ENCODE results near the gene BAIAP3.
"Not testable (repeated sequence)": the region's sequence is repeated elsewhere in the genome, so short reads cannot be mapped to it uniquely, and the experiment has no call there.

Gene BAIAP3

GRCh38 chr16:1333149-1333812 lies at the start of gene BAIAP3:
Gene BAIAP3, plus strand, starts transcription at chr16:1333645. Its CDS starts 4,905 bp downstream, at chr16:1338550.
- DNase-seq (ENCODE audit: insufficient read length, low spot score) (no peak), FAIRE-seq (no peak)

GRCh38 chr16:1283996-1284616 lies 49.3 kb upstream of the BAIAP3 start:
- DNase-seq (ENCODE audit: insufficient read length, low spot score) = no peak
- no peak for FAIRE-seq

DNA sequence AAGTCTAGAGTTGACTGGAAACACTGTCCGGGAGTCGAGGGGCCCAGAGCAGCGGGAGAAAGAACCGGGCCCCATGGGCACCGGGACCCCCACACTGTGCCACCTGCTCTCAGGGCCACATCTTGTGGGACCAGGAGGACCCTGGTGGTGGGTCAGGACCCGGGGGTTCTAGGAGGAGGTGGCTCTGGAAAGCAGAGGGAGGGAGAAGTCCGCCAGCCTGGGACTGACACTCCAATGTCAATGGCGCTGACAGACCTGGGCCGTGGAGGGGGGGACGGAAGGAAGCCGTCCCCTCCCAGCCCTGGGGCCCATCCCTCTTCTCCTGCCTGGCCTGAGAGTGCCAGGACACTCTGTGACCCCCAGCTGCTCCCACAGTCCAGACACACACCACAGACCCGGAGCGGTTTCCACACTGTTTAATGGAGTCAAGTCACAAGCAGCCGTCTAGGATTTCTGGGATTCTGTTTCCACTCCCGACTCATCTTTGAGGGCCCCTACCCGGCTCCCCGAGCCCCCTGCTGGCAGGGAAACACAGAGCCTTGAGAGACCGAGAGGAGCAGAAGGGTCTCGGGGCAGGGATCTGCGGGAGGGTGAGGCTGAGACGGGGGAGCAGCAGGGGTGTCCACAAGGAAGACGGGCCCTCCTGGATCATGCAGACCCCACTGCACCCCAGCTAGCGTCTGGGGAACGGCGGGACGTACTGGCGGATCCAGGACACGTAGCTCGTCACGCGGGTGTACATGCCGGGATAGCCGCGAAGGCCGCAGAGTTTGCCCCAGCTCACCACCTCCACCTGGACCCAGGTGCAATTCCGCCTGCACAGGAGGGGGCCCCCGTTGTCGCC lies 47.6 kb upstream of the BAIAP3 start:
- FAIRE-seq (no peak), DNase-seq (ENCODE audit: insufficient read length, low spot score) (no peak)

DNA sequence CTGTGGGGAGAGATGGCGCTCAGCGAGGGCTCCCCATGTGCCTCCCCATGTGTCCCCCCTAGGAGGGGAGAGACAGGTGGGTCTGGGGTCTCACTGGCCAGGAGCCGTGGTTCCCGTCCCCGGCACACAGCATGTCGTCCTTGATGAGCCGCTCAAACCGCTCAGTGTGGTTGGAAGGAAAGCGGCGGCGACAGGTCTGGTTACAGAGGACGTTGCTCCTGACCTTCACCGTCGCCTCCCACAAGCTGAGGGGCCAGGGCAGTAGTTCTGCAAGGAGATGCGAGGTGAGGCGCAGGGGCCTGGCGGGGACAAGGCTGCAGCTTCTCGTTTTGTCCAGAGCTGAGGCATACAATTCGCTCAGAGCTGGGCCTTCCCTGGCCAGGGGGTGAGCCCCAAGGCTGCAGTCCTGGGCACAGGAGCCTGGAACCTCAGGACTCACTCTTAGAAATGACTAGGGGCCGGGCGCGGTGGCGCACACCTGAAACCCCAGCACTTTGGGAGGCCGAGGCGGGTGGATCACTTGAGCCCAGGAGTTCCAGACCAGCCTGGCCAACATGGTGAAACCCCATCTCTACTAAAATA lies 46.8 kb upstream of the BAIAP3 start:
- FAIRE-seq = no peak
- no peak for DNase-seq (ENCODE audit: insufficient read length, low spot score)

DNA sequence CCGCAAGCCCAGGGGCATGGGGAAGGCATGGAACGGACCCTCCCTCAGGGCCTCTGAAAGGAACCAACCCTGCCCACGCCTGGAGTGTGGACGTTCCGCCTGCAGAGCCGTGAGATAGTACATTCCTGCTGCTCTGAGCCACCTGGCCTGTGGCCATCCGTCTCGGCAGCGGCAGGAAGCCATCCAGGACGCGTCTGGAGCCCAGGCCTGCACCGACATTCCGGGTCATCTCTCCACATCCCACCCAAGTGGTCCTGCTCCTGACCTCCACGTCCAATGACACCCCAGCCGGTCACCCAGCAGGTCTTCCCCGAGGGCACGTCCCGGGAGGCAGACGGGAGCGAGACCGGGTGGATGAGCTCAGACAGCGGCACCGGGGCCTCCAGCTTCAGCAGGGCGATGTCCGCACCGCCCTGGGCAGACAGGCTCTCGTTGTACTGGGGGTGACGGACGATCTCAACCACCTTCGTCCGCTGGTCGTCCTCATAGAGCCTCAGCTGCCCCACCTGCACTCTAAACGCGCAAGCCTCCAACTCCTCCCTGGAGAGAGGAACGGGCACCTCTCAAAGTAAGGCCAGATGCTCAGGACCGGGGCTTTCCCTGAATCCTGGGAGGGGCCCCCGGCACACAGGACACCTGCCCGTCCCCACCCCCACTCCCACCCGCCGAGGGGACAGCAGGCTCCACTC lies 45.3 kb upstream of the BAIAP3 start:
- FAIRE-seq (no peak), DNase-seq (ENCODE audit: insufficient read length, low spot score) (no peak)

GRCh38 chr16:1288813-1289476 lies 44.5 kb upstream of the BAIAP3 start:
- FAIRE-seq = no peak
- DNase-seq (ENCODE audit: insufficient read length, low spot score) = no peak

GRCh38 chr16:1289477-1289866 lies 44.0 kb upstream of the BAIAP3 start:
- no peak for FAIRE-seq
- DNase-seq (ENCODE audit: insufficient read length, low spot score) = no peak

GRCh38 chr16:1290063-1290501 lies 43.4 kb upstream of the BAIAP3 start:
- DNase-seq (ENCODE audit: insufficient read length, low spot score) (no peak), FAIRE-seq (no peak)

GRCh38 chr16:1290860-1291575 lies 42.4 kb upstream of the BAIAP3 start:
- DNase-seq (ENCODE audit: insufficient read length, low spot score) = no peak

DNA sequence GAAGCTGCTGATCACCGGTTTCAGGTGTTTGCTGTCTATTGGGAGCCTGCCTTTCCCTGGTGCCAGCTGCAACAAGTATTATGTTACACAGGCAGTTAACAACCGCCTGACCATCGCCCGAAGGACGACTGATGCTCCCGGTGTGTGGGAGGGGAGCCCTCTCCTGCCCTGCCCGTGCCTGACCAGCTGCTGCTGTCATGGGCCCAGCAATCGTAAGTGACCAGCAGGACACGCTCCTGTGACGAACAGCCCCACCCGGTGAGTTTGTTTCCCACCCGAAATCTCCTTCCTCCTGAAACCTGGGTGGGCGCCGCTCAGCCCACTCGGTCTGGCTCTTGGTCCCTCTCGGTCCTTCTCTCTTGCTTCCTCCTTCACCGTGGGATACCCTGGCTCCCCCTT lies 41.9 kb upstream of the BAIAP3 start:
- DNase-seq (ENCODE audit: insufficient read length, low spot score) (no peak), FAIRE-seq (no peak)

More at GRCh38 chr16:1290860-1291575, 42.4 kb upstream of the BAIAP3 start:
- no peak for FAIRE-seq

DNA sequence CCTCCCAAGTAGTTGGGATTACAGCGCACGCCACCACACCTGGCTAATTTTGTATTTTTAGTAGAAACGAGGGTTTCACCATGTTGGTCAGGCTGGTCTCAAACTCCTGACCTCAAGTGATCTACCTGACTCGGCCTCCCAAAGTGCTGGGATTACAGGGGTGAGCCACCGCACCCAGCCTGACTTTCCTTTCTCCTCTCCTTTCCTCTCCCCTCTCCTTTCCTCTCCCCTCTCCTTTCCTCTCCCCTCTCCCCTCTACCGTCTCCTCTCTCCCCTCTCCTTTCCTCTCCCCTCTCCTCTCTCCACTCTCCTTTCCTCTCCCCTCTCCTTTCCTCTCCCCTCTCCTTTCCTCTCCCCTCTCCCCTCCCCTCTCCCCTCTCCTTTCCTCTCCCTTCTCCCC lies 41.2 kb upstream of the BAIAP3 start:
- not testable (repeated sequence) for DNase-seq (ENCODE audit: insufficient read length, low spot score); FAIRE-seq

DNA sequence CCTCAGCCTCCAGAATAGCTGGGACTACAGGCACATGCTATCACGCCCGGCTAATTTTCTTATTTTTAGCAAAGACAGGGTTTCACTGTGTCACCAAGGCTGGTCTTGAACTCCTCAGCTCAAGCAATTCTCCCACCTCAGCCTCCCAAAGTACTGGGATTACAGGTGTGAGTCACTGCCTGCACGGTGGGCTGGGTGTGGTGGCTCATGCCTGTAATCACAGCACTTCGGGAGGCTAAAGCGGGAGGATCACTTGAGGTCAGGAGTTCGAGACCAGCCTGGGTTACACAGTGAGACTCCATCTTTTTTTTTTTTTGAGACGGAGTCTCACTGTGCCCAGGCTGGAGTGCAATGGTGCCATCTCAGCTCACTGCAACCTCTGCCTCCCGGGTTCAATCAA lies 40.6 kb upstream of the BAIAP3 start:
- not testable (repeated sequence) for FAIRE-seq; DNase-seq (ENCODE audit: insufficient read length, low spot score)

- no peak for FAIRE-seq
- no peak for DNase-seq (ENCODE audit: insufficient read length, low spot score)
Measured at GRCh38 chr16:1293921-1294656, 39.4 kb upstream of the BAIAP3 start.

DNA sequence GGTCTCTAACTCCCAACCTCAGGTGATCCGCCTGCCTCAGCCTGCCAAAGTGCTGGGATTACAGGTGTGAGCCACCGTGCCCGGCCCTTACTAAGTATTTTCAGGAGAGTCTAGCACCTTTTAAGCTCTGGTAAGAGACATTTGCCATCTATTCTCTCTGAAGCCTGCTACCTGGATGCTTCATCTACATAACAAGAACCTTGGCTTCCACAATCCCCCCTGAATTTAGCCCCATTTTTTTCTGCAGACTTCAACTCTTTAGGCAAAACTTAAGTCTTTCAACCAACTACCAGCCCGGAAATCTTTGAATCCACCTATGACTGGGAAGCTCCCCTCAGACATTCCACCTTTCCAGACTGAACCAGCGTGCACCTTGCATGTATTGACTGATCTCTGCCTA lies 38.0 kb upstream of the BAIAP3 start:
- DNase-seq (ENCODE audit: insufficient read length, low spot score) = no peak
- FAIRE-seq = no peak

- DNase-seq (ENCODE audit: insufficient read length, low spot score); FAIRE-seq: not testable (repeated sequence)
Measured at GRCh38 chr16:1296688-1297017, 36.8 kb upstream of the BAIAP3 start.

- FAIRE-seq (no peak), DNase-seq (ENCODE audit: insufficient read length, low spot score) (no peak)
Measured at GRCh38 chr16:1297018-1297696, 36.3 kb upstream of the BAIAP3 start.

DNA sequence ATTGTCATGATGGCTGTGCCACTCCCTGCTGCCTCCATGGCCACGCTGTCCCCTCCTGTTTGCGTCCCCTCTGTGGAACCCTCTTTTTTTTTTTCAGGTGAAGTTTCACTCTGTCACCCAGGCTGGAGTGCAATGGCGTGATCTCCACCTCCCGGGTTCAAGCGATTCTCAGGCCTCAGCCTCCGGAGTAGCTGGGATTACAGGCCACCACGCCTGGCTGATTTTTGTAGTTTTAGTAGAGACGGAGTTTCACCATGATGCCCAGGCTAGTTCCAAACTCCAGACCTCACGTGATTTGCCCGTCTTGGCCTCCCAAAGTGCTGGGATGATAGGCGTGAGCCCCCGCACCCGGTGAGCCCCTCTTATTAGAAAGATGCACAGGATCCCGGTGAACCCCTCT lies 35.0 kb upstream of the BAIAP3 start:
- FAIRE-seq (no peak), DNase-seq (ENCODE audit: insufficient read length, low spot score) (no peak)
